ENCODE measurements around the gene TOMM6.

DNA sequence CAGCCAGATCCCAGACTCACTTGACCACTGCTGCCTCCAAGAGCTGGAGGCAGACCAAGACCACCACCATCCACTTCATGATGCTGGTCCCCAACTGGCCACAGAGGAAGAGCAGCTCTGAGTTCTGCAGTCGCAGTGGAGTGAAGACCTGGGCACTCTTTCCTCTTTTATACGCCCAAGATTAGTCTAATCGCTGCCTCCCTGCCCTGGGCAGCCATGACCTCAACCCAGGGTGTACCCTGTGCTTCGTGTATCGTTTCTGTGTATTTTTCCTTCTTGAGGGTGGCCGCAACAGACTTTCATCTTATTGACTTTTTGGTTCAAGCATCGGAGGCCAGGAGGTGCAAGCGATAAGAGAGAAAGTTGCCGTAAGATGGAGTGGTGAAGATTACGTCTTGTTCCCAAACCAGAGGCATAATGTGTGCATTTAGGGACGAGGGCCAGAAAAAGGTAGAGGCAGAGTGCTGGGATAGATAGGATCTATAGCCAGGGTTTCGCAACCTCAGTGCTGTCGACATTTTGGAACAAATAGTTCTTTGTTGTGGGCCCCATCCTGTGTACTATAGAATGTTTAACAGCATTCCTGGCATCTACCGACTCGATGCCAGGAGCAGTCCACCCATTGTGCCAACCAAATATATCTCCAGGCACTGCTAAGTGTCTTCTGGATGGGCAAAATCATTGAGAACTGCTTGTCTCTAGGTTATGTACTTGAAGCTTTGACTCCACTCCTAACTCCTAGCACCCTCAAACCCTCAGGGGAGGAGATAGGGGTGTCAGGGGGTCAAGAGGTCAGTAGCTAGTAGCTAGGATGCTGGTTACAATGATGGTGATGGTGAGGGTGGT is 40.0 kb upstream of the TOMM6 start, which contains the start of gene PGC:
- TF ChIP-seq, protein P1, sequence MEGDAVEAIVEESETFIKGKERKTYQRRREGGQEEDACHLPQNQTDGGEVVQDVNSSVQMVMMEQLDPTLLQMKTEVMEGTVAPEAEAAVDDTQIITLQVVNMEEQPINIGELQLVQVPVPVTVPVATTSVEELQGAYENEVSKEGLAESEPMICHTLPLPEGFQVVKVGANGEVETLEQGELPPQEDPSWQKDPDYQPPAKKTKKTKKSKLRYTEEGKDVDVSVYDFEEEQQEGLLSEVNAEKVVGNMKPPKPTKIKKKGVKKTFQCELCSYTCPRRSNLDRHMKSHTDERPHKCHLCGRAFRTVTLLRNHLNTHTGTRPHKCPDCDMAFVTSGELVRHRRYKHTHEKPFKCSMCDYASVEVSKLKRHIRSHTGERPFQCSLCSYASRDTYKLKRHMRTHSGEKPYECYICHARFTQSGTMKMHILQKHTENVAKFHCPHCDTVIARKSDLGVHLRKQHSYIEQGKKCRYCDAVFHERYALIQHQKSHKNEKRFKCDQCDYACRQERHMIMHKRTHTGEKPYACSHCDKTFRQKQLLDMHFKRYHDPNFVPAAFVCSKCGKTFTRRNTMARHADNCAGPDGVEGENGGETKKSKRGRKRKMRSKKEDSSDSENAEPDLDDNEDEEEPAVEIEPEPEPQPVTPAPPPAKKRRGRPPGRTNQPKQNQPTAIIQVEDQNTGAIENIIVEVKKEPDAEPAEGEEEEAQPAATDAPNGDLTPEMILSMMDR (conservative IDR thresholded peaks at IDR 0.05; ENCODE audit: low read depth, low read length) = no peak
- no peak for TF ChIP-seq EZH2 (IDR thresholded peaks at IDR 0.05; ENCODE audit: low read length, unreplicated experiment)
- TF ChIP-seq EZH2phosphoT487 (IDR thresholded peaks at IDR 0.05; ENCODE audit: borderline replicate concordance, low read length) = no peak
